OCI-LY3 (cell line): ENCODE measurements around the gene EPHB6.
A peak's percentile ranks its signal among the peaks of the same experiment; 100 is the strongest.

Experiments
- H2AFZ ChIP-seq: fragments of 200-600, 300-600 bp; shearing (Covaris generic); 2 replicates; pipeline ENCODE4 v1.6.0; 2014; ENCODE audit warnings: antibody characterized with exemption, low read depth, low read length
- H3K27ac ChIP-seq: fragments of 200-600, 300-600 bp; sonication (generic); 2 replicates; pipeline ENCODE4 v1.5.1; 2014; ENCODE audit warnings: mild to moderate bottlenecking, low read length, moderate library complexity, mixed read lengths
- H3K27me3 ChIP-seq: fragments of 200-600, 300-600 bp; sonication (generic); 2 replicates; pipeline ENCODE4 v1.6.1; 2014; ENCODE audit warnings: low read depth, low read length, mixed read lengths
- H3K36me3 ChIP-seq: fragments of 200-600, 300-600 bp; sonication (generic); replicated peaks from 2 replicates; pipeline ENCODE3; 2014; ENCODE audit warnings: low read depth, low read length, mixed read lengths
- H3K4me1 ChIP-seq: fragments of 300-600, 200-600 bp; sonication (generic); 2 replicates; pipeline ENCODE4 v1.6.1; 2014; ENCODE audit warnings: low read length, mixed read lengths
- H3K4me2 ChIP-seq: fragments of 200-600, 300-600 bp; sonication (generic); 2 replicates; pipeline ENCODE4 v1.6.1; 2014; ENCODE audit warnings: low read length, mixed read lengths
- H3K4me3 ChIP-seq: fragments of 300-600, 200-600 bp; sonication (generic); 2 replicates; pipeline ENCODE4 v1.5.1; 2014; ENCODE audit warnings: antibody characterized with exemption, mild to moderate bottlenecking, low read length, moderate library complexity
- H3K79me2 ChIP-seq: fragments of 300-600, 200-600 bp; shearing (Covaris generic); 2 replicates; pipeline ENCODE4 v1.6.1; 2014; ENCODE audit warnings: mild to moderate bottlenecking, low read length, mixed read lengths
- H3K9ac ChIP-seq: fragments of 300-600, 200-600 bp; shearing (Covaris generic); 2 replicates; pipeline ENCODE4 v1.6.0; 2014; ENCODE audit warnings: mild to moderate bottlenecking, low read length, moderate library complexity
- H3K9me3 ChIP-seq: fragments of 200-600, 300-600 bp; shearing (Covaris generic); 2 replicates; pipeline ENCODE4 v1.6.1; 2014; ENCODE audit warnings: low read length, mixed read lengths; ENCODE audit not compliant: insufficient read depth
- H4K20me1 ChIP-seq: fragments of 200-600, 300-600 bp; sonication (generic); 2 replicates; pipeline ENCODE4 v1.6.1; 2016; ENCODE audit warnings: low read length, mixed read lengths; ENCODE audit not compliant: insufficient read depth
- EZH2phosphoT487 ChIP-seq: fragments of 200-600 bp; shearing (Covaris generic); IDR thresholded peaks from 2 replicates; pipeline ENCODE4 v1.6.1; 2018; ENCODE audit warnings: antibody characterized with exemption, mixed run types, low read depth
- TF ChIP-seq, protein P1 (sequence below): fragments of 200-600, 300-600 bp; sonication (generic); IDR thresholded peaks from 2 replicates; pipeline ENCODE4 v1.5.1; 2014; ENCODE audit warnings: antibody characterized with exemption, low read length, low read depth

Gene EPHB6

DNA sequence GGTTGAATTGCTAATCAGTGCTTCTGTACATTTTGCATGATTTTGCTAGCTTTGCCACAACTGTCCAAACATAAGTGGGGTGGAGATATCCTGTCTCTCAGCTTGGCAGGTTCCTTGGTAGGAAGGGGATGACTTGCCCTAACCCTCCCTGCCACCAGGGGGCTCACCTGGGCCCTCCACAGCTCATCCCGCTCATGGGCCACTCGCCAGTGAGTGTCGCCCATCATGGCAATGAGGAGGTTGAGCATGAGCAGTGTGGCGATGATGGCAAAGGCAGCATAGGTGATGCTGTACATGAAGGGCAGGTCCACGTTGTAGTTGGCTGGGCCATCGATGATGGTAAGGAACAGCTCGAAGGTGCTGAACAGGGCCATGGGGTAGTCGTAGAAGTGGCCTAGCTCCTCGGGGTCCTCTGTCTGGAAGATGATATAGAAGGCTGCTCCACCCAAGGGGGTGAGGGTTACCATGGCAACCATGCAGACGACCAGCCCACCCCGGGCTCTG lies 18.5 kb downstream of the EPHB6 start:
- no peaks in the 10 kb centered on the region for H4K20me1 ChIP-seq
- no peaks in the 10 kb centered on the region for H3K27me3 ChIP-seq
- no peak overlapping the region for H3K27ac ChIP-seq
- no peaks in the 10 kb centered on the region for H3K4me1 ChIP-seq
- no peak overlapping the region for H3K4me3 ChIP-seq
- no peaks in the 10 kb centered on the region for H3K36me3 ChIP-seq
- no peaks in the 10 kb centered on the region for H3K9me3 ChIP-seq
- TF ChIP-seq, protein P1, sequence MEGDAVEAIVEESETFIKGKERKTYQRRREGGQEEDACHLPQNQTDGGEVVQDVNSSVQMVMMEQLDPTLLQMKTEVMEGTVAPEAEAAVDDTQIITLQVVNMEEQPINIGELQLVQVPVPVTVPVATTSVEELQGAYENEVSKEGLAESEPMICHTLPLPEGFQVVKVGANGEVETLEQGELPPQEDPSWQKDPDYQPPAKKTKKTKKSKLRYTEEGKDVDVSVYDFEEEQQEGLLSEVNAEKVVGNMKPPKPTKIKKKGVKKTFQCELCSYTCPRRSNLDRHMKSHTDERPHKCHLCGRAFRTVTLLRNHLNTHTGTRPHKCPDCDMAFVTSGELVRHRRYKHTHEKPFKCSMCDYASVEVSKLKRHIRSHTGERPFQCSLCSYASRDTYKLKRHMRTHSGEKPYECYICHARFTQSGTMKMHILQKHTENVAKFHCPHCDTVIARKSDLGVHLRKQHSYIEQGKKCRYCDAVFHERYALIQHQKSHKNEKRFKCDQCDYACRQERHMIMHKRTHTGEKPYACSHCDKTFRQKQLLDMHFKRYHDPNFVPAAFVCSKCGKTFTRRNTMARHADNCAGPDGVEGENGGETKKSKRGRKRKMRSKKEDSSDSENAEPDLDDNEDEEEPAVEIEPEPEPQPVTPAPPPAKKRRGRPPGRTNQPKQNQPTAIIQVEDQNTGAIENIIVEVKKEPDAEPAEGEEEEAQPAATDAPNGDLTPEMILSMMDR: peak; percentile 81
- TF ChIP-seq EZH2phosphoT487: no peak
- 0 out of 2 replicates have a peak overlapping the region, but pooled peaks have one; percentile 44 for H3K4me2 ChIP-seq
- no peaks in the 10 kb centered on the region for H3K79me2 ChIP-seq
- H2AFZ ChIP-seq: peak overlapping the region; percentile 70; the same call in 1 of the 2 replicates
- H3K9ac ChIP-seq: no peak overlapping the region

DNA sequence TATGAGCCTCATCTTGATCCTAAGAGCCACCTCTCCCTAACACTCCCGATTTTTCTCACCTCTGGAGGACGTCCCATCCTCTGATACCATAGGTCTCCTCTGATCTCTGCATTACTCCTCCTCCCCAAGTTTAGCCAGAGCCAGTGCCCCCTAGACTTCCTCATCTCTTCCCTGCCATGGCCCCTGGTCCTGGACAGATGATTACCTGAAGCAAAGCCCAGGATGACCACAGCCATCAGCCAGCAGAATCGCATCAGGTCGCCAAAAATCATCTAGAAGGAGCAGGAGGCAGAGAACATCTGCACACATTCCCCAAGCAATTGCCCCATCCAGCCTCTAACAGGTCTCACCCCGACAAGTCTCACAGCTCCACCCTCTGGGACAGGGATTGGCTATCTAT lies 19.0 kb downstream of the EPHB6 start:
- H3K9ac ChIP-seq: no peak overlapping the region
- H3K9me3 ChIP-seq: no peaks in the 10 kb centered on the region
- no peak overlapping the region for H3K4me3 ChIP-seq
- no peaks in the 10 kb centered on the region for H3K79me2 ChIP-seq
- no peak overlapping the region for H3K27ac ChIP-seq
- H3K4me2 ChIP-seq: no peak overlapping the region
- H3K36me3 ChIP-seq: no peaks in the 10 kb centered on the region
- TF ChIP-seq EZH2phosphoT487: no peak
- TF ChIP-seq, protein P1: no peak
- H4K20me1 ChIP-seq: no peaks in the 10 kb centered on the region
- H3K4me1 ChIP-seq: no peaks in the 10 kb centered on the region
- peaks cover 5% of the 10 kb centered on the region for H3K27me3 ChIP-seq
- no peak overlapping the region for H2AFZ ChIP-seq

DNA sequence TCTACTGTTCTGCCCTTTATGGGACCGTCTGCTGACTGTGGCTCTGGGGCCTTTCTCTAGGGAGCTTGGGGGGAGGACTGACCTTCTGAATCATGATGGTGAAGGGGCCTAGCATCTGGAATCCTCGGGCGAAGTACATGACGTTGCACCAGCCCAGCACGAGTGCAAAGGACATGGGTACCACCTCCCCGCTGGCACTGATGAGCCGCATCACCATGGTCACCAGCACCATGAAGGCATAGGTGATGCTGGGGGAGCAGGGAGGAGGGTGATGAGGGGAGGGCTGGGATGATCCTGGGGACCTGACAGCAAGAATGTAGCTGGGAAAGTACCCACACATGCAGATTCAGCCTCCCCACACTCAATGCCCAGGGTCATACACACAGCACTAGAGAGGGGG lies 19.5 kb downstream of the EPHB6 start:
- no peaks in the 10 kb centered on the region for H3K79me2 ChIP-seq
- peaks cover 10% of the 10 kb centered on the region for H3K27me3 ChIP-seq
- no peak overlapping the region for H2AFZ ChIP-seq
- no peaks in the 10 kb centered on the region for H3K36me3 ChIP-seq
- TF ChIP-seq, protein P1: no peak
- no peak for TF ChIP-seq EZH2phosphoT487
- no peak overlapping the region for H3K4me3 ChIP-seq
- no peak overlapping the region for H3K27ac ChIP-seq
- H3K9ac ChIP-seq: no peak overlapping the region
- no peaks in the 10 kb centered on the region for H4K20me1 ChIP-seq
- H3K4me2 ChIP-seq: no peak overlapping the region
- H3K4me1 ChIP-seq: no peaks in the 10 kb centered on the region
- H3K9me3 ChIP-seq: no peaks in the 10 kb centered on the region

DNA sequence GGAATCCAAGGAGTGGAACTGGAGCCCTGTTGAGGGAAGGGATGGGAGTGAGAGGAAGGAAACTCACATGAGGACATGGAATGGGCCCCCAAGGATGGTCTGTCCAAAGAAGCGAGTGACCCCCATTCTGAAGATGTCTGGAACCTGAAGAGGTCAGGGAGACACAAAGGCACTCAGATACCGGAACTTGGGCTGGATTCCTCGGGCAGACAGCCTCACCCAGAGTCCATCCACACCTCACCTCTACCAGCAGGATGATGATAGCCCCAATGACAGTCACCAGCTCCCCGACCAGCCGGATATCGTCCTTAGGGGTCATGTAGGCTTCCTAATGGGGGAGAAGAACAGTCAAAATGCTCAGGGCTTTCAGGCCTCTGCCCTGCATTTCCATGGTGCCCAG lies 20.0 kb downstream of the EPHB6 start:
- no peak overlapping the region for H2AFZ ChIP-seq
- peaks cover 15% of the 10 kb centered on the region for H3K27me3 ChIP-seq
- no peaks in the 10 kb centered on the region for H3K9me3 ChIP-seq
- H3K4me3 ChIP-seq: no peak overlapping the region
- H3K27ac ChIP-seq: no peak overlapping the region
- H3K4me2 ChIP-seq: no peak overlapping the region
- TF ChIP-seq, protein P1: no peak
- TF ChIP-seq EZH2phosphoT487: no peak
- no peaks in the 10 kb centered on the region for H3K79me2 ChIP-seq
- H3K4me1 ChIP-seq: no peaks in the 10 kb centered on the region
- no peaks in the 10 kb centered on the region for H4K20me1 ChIP-seq
- no peak overlapping the region for H3K9ac ChIP-seq
- no peaks in the 10 kb centered on the region for H3K36me3 ChIP-seq
